HEK293 (cell line): Measurements from ENCODE around the gene MYLK4.

ENCODE experiments used
- CTCF ChIA-PET: fragments of 350-600 bp; formaldehyde crosslinking; extraction: SDS; loops from one replicate; lab custom pipeline; 2021; ENCODE audit warnings: antibody characterized with exemption; lab: Yijun Ruan, JAX
- POLR2A ChIA-PET: fragments of 300-600 bp; formaldehyde crosslinking; extraction: SDS; loops from one replicate; lab custom pipeline; 2020; ENCODE audit warnings: antibody characterized with exemption, inconsistent platforms; lab: Yijun Ruan, JAX
- H3K27ac ChIP-seq: fragments of 200-500 bp; sonication (Bioruptor generic); 2 replicates; pipeline ENCODE4 v1.5.1; 2014; ENCODE audit warnings: low read depth, low read length, control low read depth, inconsistent platforms; ENCODE audit errors: extremely low read depth
- H3K36me3 ChIP-seq, 2 experiments: fragments of 200-500 bp in 1 of 2; sonication (Bioruptor generic) in 1 of 2; 1 replicate in 1 of 2; 2 replicates in 1 of 2; pipeline ENCODE4 v1.5.1; 2014 to 2017; ENCODE audit warnings: inconsistent platforms in 2 of 2, low read length in 2 of 2; ENCODE audit not compliant: control insufficient read depth in 2 of 2, insufficient read depth in 1 of 2
- H3K4me1 ChIP-seq: fragments of 200-500 bp; sonication (Bioruptor generic); 2 replicates; pipeline ENCODE4 v1.5.1; 2014; ENCODE audit warnings: mild to moderate bottlenecking, low read length, inconsistent platforms; ENCODE audit not compliant: control insufficient read depth, insufficient read depth
- H3K4me3 ChIP-seq: 2 replicates; pipeline ENCODE4 v1.5.1; 2011; ENCODE audit warnings: low read depth, mild to moderate bottlenecking, control low read depth, low read length, moderate library complexity
- H3K9me3 ChIP-seq: fragments of 200-500 bp; sonication (Bioruptor generic); 2 replicates; pipeline ENCODE4 v1.5.1; 2014; ENCODE audit warnings: low read depth, low read length, inconsistent platforms; ENCODE audit not compliant: control insufficient read depth, insufficient read depth
- BCL11A ChIP-seq: fragments of 450-650 bp; formaldehyde crosslinking; IDR thresholded peaks from 2 replicates; pipeline ENCODE4 v1.5.1; 2016; ENCODE audit warnings: low read depth, missing biosample characterization, missing genetic modification characterization
- BCL11B ChIP-seq: fragments of 450-650 bp; formaldehyde crosslinking; IDR thresholded peaks from 2 replicates; pipeline ENCODE4 v1.5.1; 2016; ENCODE audit warnings: low read depth, missing biosample characterization, missing genetic modification characterization
- BCL6B ChIP-seq: fragments of 450-650 bp; formaldehyde crosslinking; IDR thresholded peaks from 2 replicates; pipeline ENCODE4 v1.5.1; 2017; ENCODE audit warnings: missing biosample characterization, missing genetic modification characterization
- GLIS1 ChIP-seq: fragments of 450-650 bp; formaldehyde crosslinking; IDR thresholded peaks from 2 replicates; pipeline ENCODE4 v1.5.1; 2016; ENCODE audit warnings: missing biosample characterization, missing genetic modification characterization
- INSM2 ChIP-seq: fragments of 450-650 bp; formaldehyde crosslinking; IDR thresholded peaks from 2 replicates; pipeline ENCODE4 v1.5.1; 2016; ENCODE audit warnings: missing biosample characterization, missing genetic modification characterization
- KLF1 ChIP-seq: fragments of 450-650 bp; formaldehyde crosslinking; IDR thresholded peaks from 2 replicates; pipeline ENCODE4 v1.5.1; 2016; ENCODE audit warnings: missing biosample characterization, missing genetic modification characterization
- KLF9 ChIP-seq: fragments of 450-650 bp; formaldehyde crosslinking; IDR thresholded peaks from 2 replicates; pipeline ENCODE4 v1.5.1; 2016; ENCODE audit warnings: missing biosample characterization, missing genetic modification characterization, low read depth
- SCRT1 ChIP-seq: fragments of 450-650 bp; formaldehyde crosslinking; IDR thresholded peaks from 2 replicates; pipeline ENCODE4 v1.5.1; 2016; ENCODE audit warnings: missing biosample characterization, missing genetic modification characterization, borderline replicate concordance
- YY2 ChIP-seq: fragments of 450-650 bp; formaldehyde crosslinking; IDR thresholded peaks from 2 replicates; pipeline ENCODE4 v1.5.1; 2016; ENCODE audit warnings: missing biosample characterization, missing genetic modification characterization
- ZBTB21 ChIP-seq: fragments of 450-650 bp; formaldehyde crosslinking; IDR thresholded peaks from 2 replicates; pipeline ENCODE4 v1.5.1; 2017; ENCODE audit warnings: missing biosample characterization, missing genetic modification characterization
- ZFHX2 ChIP-seq: fragments of 450-650 bp; formaldehyde crosslinking; conservative IDR thresholded peaks from 2 replicates; pipeline ENCODE4 v1.5.1; 2016; ENCODE audit warnings: missing biosample characterization, missing genetic modification characterization
- ZNF114 ChIP-seq: fragments of 450-650 bp; formaldehyde crosslinking; IDR thresholded peaks from 2 replicates; pipeline ENCODE4 v1.5.0; 2017; ENCODE audit warnings: missing biosample characterization, missing genetic modification characterization
- ZNF140 ChIP-seq: fragments of 450-650 bp; formaldehyde crosslinking; IDR thresholded peaks from 2 replicates; pipeline ENCODE4 v1.5.1; 2016; ENCODE audit warnings: missing biosample characterization, missing genetic modification characterization
- ZNF155 ChIP-seq: fragments of 450-650 bp; formaldehyde crosslinking; IDR thresholded peaks from 2 replicates; pipeline ENCODE4 v1.5.1; 2016; ENCODE audit warnings: missing biosample characterization, missing genetic modification characterization
- ZNF157 ChIP-seq: fragments of 450-650 bp; formaldehyde crosslinking; IDR thresholded peaks from 2 replicates; pipeline ENCODE4 v1.5.1; 2016; ENCODE audit warnings: missing biosample characterization, missing genetic modification characterization
- ZNF274 ChIP-seq, 2 experiments: fragments of 200-500 bp in 1 of 2; fragments of 450-650 bp in 1 of 2; sonication (Bioruptor generic) in 1 of 2; formaldehyde crosslinking in 1 of 2; IDR thresholded peaks; 2 replicates each; pipeline versions ENCODE4 v1.5.1 to v1.6.1; 2014 to 2016; ENCODE audit warnings: borderline replicate concordance in 1 of 2, inconsistent platforms in 1 of 2, low read length in 1 of 2, missing biosample characterization in 1 of 2, missing genetic modification characterization in 1 of 2
- ZNF362 ChIP-seq: fragments of 450-650 bp; formaldehyde crosslinking; IDR thresholded peaks from 2 replicates; pipeline ENCODE4 v1.5.1; 2016; ENCODE audit warnings: missing biosample characterization, missing genetic modification characterization
- ZNF391 ChIP-seq: fragments of 450-650 bp; formaldehyde crosslinking; IDR thresholded peaks from 2 replicates; pipeline ENCODE4 v1.5.1; 2016; ENCODE audit warnings: low read depth, missing biosample characterization, missing genetic modification characterization, borderline replicate concordance
- ZNF404 ChIP-seq: fragments of 450-650 bp; formaldehyde crosslinking; IDR thresholded peaks from 2 replicates; pipeline ENCODE4 v1.5.1; 2017; ENCODE audit warnings: missing biosample characterization, missing genetic modification characterization
- ZNF530 ChIP-seq: fragments of 450-650 bp; formaldehyde crosslinking; IDR thresholded peaks from 2 replicates; pipeline ENCODE4 v1.5.1; 2016; ENCODE audit warnings: low read depth, missing biosample characterization, missing genetic modification characterization
- ZNF561 ChIP-seq: fragments of 450-650 bp; IDR thresholded peaks from 2 replicates; pipeline ENCODE4 v1.5.1; 2018; ENCODE audit warnings: missing biosample characterization, missing genetic modification characterization, borderline replicate concordance
- ZNF585B ChIP-seq: fragments of 450-650 bp; formaldehyde crosslinking; IDR thresholded peaks from 2 replicates; pipeline ENCODE4 v1.5.1; 2016; ENCODE audit warnings: missing biosample characterization, missing genetic modification characterization
- ZNF677 ChIP-seq: fragments of 450-650 bp; IDR thresholded peaks from 2 replicates; pipeline ENCODE4 v1.5.0; 2018; ENCODE audit warnings: missing biosample characterization, mild to moderate bottlenecking, missing genetic modification characterization, moderate library complexity
- ZNF707 ChIP-seq: fragments of 450-650 bp; formaldehyde crosslinking; IDR thresholded peaks from 2 replicates; pipeline ENCODE4 v1.5.1; 2016; ENCODE audit warnings: missing biosample characterization, missing genetic modification characterization
- ZNF837 ChIP-seq: fragments of 450-650 bp; formaldehyde crosslinking; IDR thresholded peaks from 2 replicates; pipeline ENCODE4 v1.5.1; 2016; ENCODE audit warnings: missing biosample characterization, missing genetic modification characterization
- ZNF843 ChIP-seq: fragments of 450-650 bp; formaldehyde crosslinking; IDR thresholded peaks from 2 replicates; pipeline ENCODE4 v1.5.1; 2016; ENCODE audit warnings: missing biosample characterization, missing genetic modification characterization

The MYLK4 gene

GRCh38 chr6:2640551-2640950, 110.2 kb downstream of the MYLK4 start:
- H3K4me3 ChIP-seq = no peak overlapping the region
- no peak overlapping the region for H3K27ac ChIP-seq
- H3K36me3 ChIP-seq = no peaks in the 10 kb centered on the region
- H3K4me1 ChIP-seq = no peaks in the 10 kb centered on the region
- POLR2A ChIA-PET = no interaction called here
- CTCF ChIA-PET = interaction anchor here (0.7 kb wide), 1 partner anchor 722 kb away, joined by 3 read pairs; no protein-coding TSS in a partner anchor
- TF ChIP-seq ZNF837 (tag by site-specific recombination) (no peak), YY2 (tag by site-specific recombination) (no peak)
- TF ChIP-seq, all 188 proteins: peak for 0
- H3K9me3 ChIP-seq = no peaks in the 10 kb centered on the region

- Histone ChIP-seq H3K9me3 (no peaks in the 10 kb centered on the region), H3K36me3 (no peaks in the 10 kb centered on the region), H3K4me3 (no peak overlapping the region), H3K4me1 (no peaks in the 10 kb centered on the region), H3K27ac (no peak overlapping the region)
- ChIA-PET POLR2A (interaction anchor here (0.7 kb wide), 1 partner anchor 662 kb away, joined by 3 read pairs; no protein-coding TSS in a partner anchor), CTCF (no interaction called here)
- no peak for TF ChIP-seq BCL11A (tag by site-specific recombination)
- no peak for TF ChIP-seq ZNF391
- TF ChIP-seq GLIS1 (tag by site-specific recombination) = no peak
- no peak for TF ChIP-seq SCRT1 (tag by site-specific recombination)
- TF ChIP-seq BCL6B (tag by site-specific recombination) = no peak
- TF ChIP-seq INSM2 = no peak
- no peak for TF ChIP-seq BCL11B (tag by site-specific recombination)
- TF ChIP-seq ZNF677 (tag by site-specific recombination) = no peak
Measured at GRCh38 chr6:2639896-2640295, 110.8 kb downstream of the MYLK4 start.

GRCh38 chr6:2639167-2639566, 111.6 kb downstream of the MYLK4 start:
- POLR2A ChIA-PET = no interaction called here

More at GRCh38 chr6:2639167-2639566, 111.6 kb downstream of the MYLK4 start:
- Histone ChIP-seq H3K9me3 (no peaks in the 10 kb centered on the region), H3K36me3 (no peaks in the 10 kb centered on the region), H3K4me1 (no peaks in the 10 kb centered on the region)
- TF ChIP-seq ZNF843 (tag by site-specific recombination) (no peak), ZNF404 (tag by site-specific recombination) (no peak), ZNF157 (tag by site-specific recombination) (no peak), ZNF585B (tag by site-specific recombination) (no peak), ZNF561 (tag by site-specific recombination) (no peak), KLF1 (no peak), ZNF707 (tag by site-specific recombination) (no peak), ZBTB21 (tag by site-specific recombination) (no peak), ZFHX2 (tag by site-specific recombination) (no peak), ZNF140 (tag by site-specific recombination) (no peak), KLF9 (tag by site-specific recombination) (no peak), ZNF530 (no peak), ZNF155 (tag by site-specific recombination) (no peak), ZNF274 (IDR thresholded peaks at IDR 0.05; ENCODE audit: low read length) (no peak), ZNF274 (tag by site-specific recombination; IDR thresholded peaks at IDR 0.05; ENCODE audit: borderline replicate concordance) (no peak), ZNF114 (no peak), ZNF362 (tag by site-specific recombination) (no peak)
- TF ChIP-seq, all 188 proteins: peak for 0
- CTCF ChIA-PET = no interaction called here
- no peak overlapping the region for H3K27ac ChIP-seq
- H3K4me3 ChIP-seq = no peak overlapping the region
